Hepatic stellate cell (primary cell): Measurements from ENCODE around the gene TNS1.

ENCODE experiments used
- DNase-seq: peaks from one replicate; pipeline ENCODE4 v3.0.0; 2011; ENCODE audit warnings: low spot score

The TNS1 gene

GRCh38 chr2:217897816-217898806 lies 104.7 kb downstream of the TNS1 start:
- no peak for DNase-seq

DNA sequence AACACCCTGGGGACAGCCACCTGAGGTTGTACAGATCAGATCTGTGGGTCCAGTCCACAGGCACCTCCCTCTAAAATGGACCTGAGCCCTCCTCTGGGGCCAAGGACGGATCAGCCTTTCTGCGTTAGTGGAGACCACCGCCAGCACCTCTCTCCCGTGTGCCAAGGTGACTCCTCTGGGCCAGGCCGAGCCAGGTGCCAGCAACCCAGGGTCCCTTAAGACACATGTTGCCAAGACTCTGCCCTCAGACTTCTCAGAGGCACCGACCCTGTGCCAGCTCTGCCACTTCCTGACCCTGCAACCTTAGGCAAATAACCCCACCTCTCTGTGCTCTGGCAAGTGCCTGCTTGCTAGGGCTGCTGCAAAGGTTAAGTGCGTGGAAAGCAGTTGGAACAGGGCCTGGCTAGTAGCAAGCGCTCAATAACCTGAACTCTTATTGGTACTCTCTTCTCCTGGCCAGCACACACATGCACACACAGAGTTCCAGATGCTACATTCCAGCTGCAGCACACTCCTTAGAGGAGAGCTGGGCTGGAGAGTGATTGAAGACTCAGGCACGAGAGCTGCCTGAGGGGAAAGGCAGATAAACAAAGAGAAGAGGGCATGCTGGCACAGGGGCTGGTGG lies 105.6 kb downstream of the TNS1 start:
- no peak for DNase-seq

GRCh38 chr2:217895070-217895635 lies 107.6 kb downstream of the TNS1 start:
- no peak for DNase-seq

DNA sequence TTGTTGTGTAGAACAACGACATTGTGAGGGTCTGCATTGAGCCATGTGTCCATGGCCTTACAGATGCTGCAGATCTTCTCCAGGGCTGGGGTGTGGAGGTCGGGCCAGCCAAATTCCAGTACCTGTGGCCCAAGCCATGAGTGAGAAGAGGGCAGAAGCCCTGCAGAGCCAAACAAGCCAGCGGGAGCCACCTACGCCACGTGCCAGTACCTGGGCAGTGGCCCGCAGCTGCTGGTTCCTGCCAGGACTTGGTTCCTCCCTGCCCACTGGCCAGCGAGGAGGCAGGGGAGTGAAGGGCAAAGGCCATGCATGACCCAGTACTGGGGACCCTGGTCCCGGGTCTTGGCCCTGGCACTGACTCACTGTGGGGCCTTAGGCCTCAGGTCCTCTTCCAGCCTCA lies 109.4 kb downstream of the TNS1 start:
- no peak for DNase-seq

- no peak for DNase-seq
Observed at GRCh38 chr2:217892560-217892959, 110.2 kb downstream of the TNS1 start.

GRCh38 chr2:217890445-217890844 lies 112.3 kb downstream of the TNS1 start:
- DNase-seq: peak; percentile 77

DNA sequence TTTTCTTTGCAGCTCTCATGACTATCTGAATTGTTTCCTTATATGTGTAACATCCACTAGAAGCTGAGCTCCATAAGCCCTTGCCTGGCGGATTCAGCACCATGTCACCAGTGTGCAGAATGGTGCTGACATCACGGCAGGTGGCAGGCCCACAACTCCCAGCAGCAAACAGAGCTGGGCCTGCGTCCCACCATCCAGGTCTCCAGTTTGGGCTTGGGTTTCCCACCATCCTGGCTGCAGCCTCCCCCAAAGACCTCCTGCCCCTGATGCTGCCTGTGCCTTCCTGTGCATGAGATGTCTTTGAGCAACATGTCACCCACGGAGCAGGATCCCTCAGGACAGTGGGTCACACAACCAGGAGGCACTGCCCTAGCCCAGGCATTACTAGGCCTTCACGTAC lies 113.1 kb downstream of the TNS1 start:
- DNase-seq: no peak

- peak; percentile 58 for DNase-seq
Observed at GRCh38 chr2:217887841-217888701, 114.7 kb downstream of the TNS1 start.

- DNase-seq: peak; percentile 82
Observed at GRCh38 chr2:217886720-217887309, 116.0 kb downstream of the TNS1 start.

DNA sequence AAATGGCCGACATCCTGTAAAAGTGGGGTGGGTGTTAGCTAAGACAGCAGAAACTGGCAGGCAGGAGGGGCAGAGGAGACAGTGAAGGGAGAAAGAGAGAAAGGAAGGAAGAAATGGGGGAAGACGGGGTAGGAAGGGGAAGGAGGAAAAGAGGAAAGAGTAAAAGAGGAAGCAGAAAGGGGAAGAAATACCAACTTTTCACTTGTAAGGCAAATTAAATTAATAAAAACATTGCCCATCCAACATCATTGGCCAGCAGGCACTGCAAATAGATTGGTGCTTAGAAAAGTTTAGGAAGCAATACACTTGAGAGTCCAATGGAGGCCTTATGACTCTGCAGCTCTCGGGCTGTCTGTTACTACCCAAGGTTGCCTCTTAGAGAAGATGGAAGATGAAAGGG lies 116.7 kb downstream of the TNS1 start:
- no peak for DNase-seq

- DNase-seq: no peak
Observed at GRCh38 chr2:217884985-217885384, 117.8 kb downstream of the TNS1 start.

- no peak for DNase-seq
Observed at GRCh38 chr2:217880891-217881290, 121.9 kb downstream of the TNS1 start.

- no peak for DNase-seq
Observed at GRCh38 chr2:217880287-217880889, 122.4 kb downstream of the TNS1 start.

DNA sequence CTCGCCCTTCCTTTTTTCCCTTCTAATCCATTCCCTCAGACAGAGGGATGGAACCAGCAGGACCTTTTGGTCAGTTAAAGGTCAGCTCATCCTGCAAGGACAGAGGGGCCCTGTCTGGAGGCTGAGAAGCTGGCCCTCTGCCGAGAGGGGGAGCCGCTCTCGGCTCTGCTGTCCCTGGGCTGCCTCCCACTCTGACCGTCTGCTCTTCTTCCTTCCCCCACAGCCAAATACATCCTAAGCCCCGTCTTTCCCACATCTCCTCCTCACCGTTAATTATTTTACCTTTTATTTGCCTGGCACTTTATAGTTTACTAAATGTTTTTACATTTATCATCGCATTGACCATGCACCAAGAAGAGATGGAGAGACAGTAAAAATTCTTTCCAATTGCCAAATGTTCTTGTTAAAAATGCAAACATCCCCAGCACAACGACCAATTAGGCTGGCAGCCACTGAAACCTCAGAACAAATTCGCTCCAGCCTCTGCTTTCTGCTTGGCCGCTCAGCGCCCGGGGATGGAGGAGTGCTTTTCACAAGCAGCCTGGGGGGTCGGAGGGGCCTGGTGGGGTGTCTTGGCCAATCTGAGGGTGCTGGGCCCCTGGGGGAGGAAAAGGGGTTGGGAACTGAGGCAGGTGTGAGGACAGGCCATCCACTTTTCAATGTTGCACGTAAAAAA lies 123.7 kb downstream of the TNS1 start:
- no peak for DNase-seq

GRCh38 chr2:217877866-217878265 lies 124.9 kb downstream of the TNS1 start:
- DNase-seq: no peak

DNA sequence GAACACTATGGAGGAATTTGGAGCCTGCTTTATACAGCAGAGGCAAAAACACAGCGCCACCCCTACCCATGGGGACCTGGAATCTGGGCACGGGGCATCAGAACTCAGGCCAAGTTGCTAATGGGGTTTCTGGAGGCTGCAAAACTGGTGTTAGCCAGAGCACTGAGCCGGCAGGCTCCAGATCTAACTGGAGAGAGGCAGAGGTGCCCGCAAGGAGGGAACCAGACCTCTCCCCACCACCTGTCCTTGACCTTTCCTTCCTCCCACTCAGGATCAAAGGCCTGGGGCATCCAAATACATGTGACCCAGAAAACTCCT lies 126.6 kb downstream of the TNS1 start:
- no peak for DNase-seq

DNA sequence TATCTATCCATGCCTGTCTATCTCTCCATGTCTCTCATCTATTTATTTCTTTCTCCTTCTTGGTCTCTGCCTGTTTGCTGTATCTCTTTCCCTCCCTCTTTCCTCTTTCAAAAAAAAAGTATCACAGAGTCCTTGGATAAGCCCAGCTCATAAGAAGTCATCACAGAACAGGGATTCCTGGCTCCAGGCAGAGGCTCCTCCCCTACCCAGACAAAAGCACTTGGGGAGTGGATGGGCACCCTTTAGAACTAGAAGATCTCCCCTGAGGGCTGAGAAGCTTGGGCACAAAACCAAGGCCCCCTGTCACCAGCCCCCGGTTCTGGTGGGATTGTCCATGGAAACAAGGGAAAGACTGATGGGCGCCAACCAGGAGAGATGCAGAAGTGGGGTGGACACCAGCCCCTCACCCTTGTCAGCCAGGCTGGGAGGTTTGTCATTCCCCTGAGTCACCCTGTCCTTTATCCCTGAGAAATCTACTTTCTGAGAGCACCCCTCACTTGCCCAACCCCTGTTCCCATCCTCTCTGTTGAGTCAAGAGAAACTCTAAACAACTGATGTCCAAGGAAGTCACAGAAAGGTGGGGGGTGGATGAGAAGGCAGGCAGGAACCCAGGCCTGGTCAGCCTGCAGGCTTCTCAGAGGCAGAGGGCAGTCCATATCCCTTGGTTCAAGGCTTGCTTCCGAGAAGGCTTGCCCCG lies 127.1 kb downstream of the TNS1 start:
- DNase-seq: peak; percentile 64

DNA sequence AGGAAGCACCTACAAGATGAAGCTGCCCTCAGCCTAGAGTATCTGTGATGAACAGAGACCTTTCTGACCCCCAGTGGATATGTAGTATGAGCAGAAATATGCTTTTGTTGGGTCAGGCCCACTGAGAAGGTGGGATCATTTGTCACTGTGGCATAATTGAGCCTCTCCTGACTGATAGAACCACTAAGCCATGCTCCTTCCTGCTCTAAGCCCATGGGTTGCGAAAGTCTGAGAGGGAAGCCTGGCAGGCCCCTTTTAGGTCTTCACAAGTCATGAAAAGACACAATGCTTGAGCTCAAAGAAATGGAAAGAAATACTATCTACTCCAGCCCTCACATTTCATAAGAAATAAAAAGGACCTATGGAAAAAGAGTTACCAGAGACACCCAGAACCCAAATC lies 127.7 kb downstream of the TNS1 start:
- no peak for DNase-seq

DNA sequence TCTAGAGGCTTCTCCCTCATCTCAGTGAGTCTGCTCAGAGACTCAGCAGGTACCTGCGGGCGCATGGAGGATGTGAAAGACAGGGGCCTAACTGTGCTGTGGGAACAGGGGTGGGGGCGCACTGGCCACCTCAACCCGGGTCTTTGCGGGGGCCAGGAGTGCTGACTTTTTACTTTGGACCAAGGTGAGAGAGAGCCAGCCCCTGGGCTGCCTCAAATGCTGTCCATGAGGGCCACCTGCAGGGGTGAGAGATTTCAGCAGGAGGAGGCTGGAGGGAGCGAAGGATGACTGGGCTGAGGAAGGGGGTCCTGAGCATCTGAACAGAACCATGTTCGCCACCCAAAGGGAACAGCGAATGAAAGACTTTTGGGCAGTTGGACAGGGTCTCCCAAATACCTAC lies 129.4 kb downstream of the TNS1 start:
- DNase-seq: no peak

- DNase-seq: no peak
Observed at GRCh38 chr2:217872319-217872718, 130.5 kb downstream of the TNS1 start.
